Psoas muscle (tissue), 8 donors: Measurements from ENCODE around the gene CER1. TPM values are rescaled to one million over a fixed set of nuclear protein-coding genes. Genes with fewer than 3 reads are reported as not detected.

Experiments used
- ATAC-seq, 4 donors: fragments of 200-7000 bp; cut with Tn5 transposase; one replicate each; pipeline ENCODE4 v1.9.1; 2020; ENCODE audit warnings: moderate library complexity in 3 of 4, mild to moderate bottlenecking in 2 of 4
- DNase-seq, 2 donors: peaks; one replicate each; pipeline ENCODE4 v3.0.0-alpha.2; 2020
- H3K27ac ChIP-seq: fragments of 200-600 bp; one replicate; pipeline ENCODE4 v1.8.0; 2022
- H3K27me3 ChIP-seq, 3 donors: fragments of 200-600 bp in 1 of 3; one replicate each; pipeline versions ENCODE4 v1.6.1 to v1.8.0; 2013 to 2022; ENCODE audit warnings: low read length in 2 of 3, mild to moderate bottlenecking in 2 of 3, moderate library complexity in 1 of 3; ENCODE audit not compliant: insufficient read depth in 3 of 3
- H3K36me3 ChIP-seq, 2 donors: fragments of 200-600 bp in 1 of 2; one replicate each; pipeline versions ENCODE4 v1.6.1 to v1.8.0; 2013 to 2022; ENCODE audit warnings: low read depth in 1 of 2, mild to moderate bottlenecking in 1 of 2, moderate library complexity in 1 of 2; ENCODE audit not compliant: insufficient read depth in 1 of 2
- H3K4me1 ChIP-seq: fragments of 200-600 bp; one replicate; pipeline ENCODE4 v1.8.0; 2022
- H3K4me3 ChIP-seq: fragments of 200-600 bp; one replicate; pipeline ENCODE4 v1.8.0; 2022; ENCODE audit warnings: mild to moderate bottlenecking
- H3K9me3 ChIP-seq: fragments of 200-600 bp; one replicate; pipeline ENCODE4 v1.8.0; 2022
- CTCF ChIP-seq: fragments of 200-600 bp; IDR thresholded peaks from one replicate; pipeline ENCODE4 v1.8.0; 2022; ENCODE audit warnings: antibody characterized with exemption
- WGBS, 3 donors: extraction: QIAGEN DNeasy Blood & Tissue Kit; methylation state at CpG; one replicate each; pipeline versions ENCODE4 v1.1.6 to v1.1.7; 2013; 5-methylcytosine and 5-hydroxymethylcytosine counted together
- intact Hi-C, 2 donors: fragments of 100-400 bp; cut with DNase I; formaldehyde crosslinking; loops; one replicate each; pipeline versions ENCODE4 v1.11.0 to v1.14.2; 2022
- polyA plus RNA-seq, 3 donors: library from polyadenylated mRNA; stranded (reverse); fragments of 200-250 nt; gene quantifications; one replicate each; pipeline ENCODE4 v1.2.3, GENCODE V29; 2013
- total RNA-seq, 4 donors: library from RNA; stranded (reverse); fragmentation: NEBNext Ultra II Directional in 2 of 4; extraction: Animal tissue kit (Norgen Biotek cat#: 25700) in 2 of 4; gene quantifications; one replicate each; pipeline versions ENCODE4 v1.2.1 to v1.2.4, GENCODE V29; 2021 to 2023
- donor health status: healthy with polysubstance abuse.
- donor health status: DM: no; HTN: no; CAD: no; lungs with moderate emphysema.
- donor health status: Bipolar disorder and iron deficiency.
- donor health status: healthy.
- donor health status: DM: yes; HTN: yes; CAD: no.
- donor health status: DM: no; HTN: no; CAD: no.
- donor health status: DM: no; HTN: no; CAD: no.
- donor health status: DM: yes; HTN: yes; CAD: no.

The CER1 gene
- total and polyA plus RNA-seq, 7 donors: not detected

GRCh38 chr9:14677396-14677795 lies 45.1 kb downstream of the CER1 start:
- peaks cover 3 to 18% of the 10 kb centered on the region in 2 donors for H3K36me3 ChIP-seq
- WGBS, 3 donors: 85 to 92% (median 89%) methylated on average over 2 of the region's 2 CpGs
- H3K27ac ChIP-seq: no peak overlapping the region
- no peaks in the 10 kb centered on the region for H3K27me3 ChIP-seq
- H3K4me3 ChIP-seq: no peak overlapping the region
- intact Hi-C loops: no loop called here
- ATAC-seq (no peak), DNase-seq (no peak)
- no peaks in the 10 kb centered on the region for H3K4me1 ChIP-seq
- TF ChIP-seq CTCF: no peak
- H3K9me3 ChIP-seq: no peaks in the 10 kb centered on the region

- no peak for TF ChIP-seq CTCF
Measured at GRCh38 chr9:14674630-14675029, 47.9 kb downstream of the CER1 start.

GRCh38 chr9:14671377-14671776 lies 51.2 kb downstream of the CER1 start:
- DNase-seq: no peak
- no peak overlapping the region for H3K4me3 ChIP-seq
- no peak for ATAC-seq
- H3K4me1 ChIP-seq: no peaks in the 10 kb centered on the region
- no peak for TF ChIP-seq CTCF
- no peaks in the 10 kb centered on the region for H3K9me3 ChIP-seq
- no peaks in the 10 kb centered on the region for H3K27me3 ChIP-seq
- peaks cover 3 to 18% of the 10 kb centered on the region in 2 donors for H3K36me3 ChIP-seq
- no peak overlapping the region for H3K27ac ChIP-seq
- WGBS, 3 donors: 70 to 73% (median 70%) methylated on average over 3 of the region's 3 CpGs
- intact Hi-C loops: no loop called here

More at GRCh38 chr9:14674630-14675029, 47.9 kb downstream of the CER1 start:
- ATAC-seq (no peak), DNase-seq (no peak)
- Histone ChIP-seq H3K9me3 (no peaks in the 10 kb centered on the region), H3K27ac (no peak overlapping the region), H3K4me3 (no peak overlapping the region), H3K36me3 (peaks cover 3 to 24% of the 10 kb centered on the region in 2 donors), H3K4me1 (no peaks in the 10 kb centered on the region), H3K27me3 (no peaks in the 10 kb centered on the region)
- intact Hi-C loops: no loop called here
- 79 to 87% (median 82%) methylated on average over 3 of the region's 3 CpGs for WGBS, 3 donors

GRCh38 chr9:14670718-14671117 lies 51.8 kb downstream of the CER1 start:
- 36 to 81% (median 75%) methylated on average over 1 of the region's 1 CpG for WGBS, 3 donors
- Histone ChIP-seq H3K4me3 (no peak overlapping the region), H3K27me3 (no peaks in the 10 kb centered on the region), H3K27ac (no peak overlapping the region), H3K36me3 (peaks cover 3 to 18% of the 10 kb centered on the region in 2 donors), H3K9me3 (no peaks in the 10 kb centered on the region), H3K4me1 (no peaks in the 10 kb centered on the region)
- DNase-seq (no peak), ATAC-seq (no peak)
- TF ChIP-seq CTCF: no peak
- intact Hi-C loops: no loop called here

Other genes starting within 250 kb of the CER1 start
- gene ZDHHC21, start 29.3 kb downstream of the CER1 start, total RNA-seq: 1 to 10 TPM; 4.7 to 9.9 (median 6.7) TPM
- 1 to 10 TPM; 2.2 to 7.3 (median 3.0) TPM for gene ZDHHC21, start 29.3 kb downstream of the CER1 start, polyA plus RNA-seq
- gene FREM1, start 187.7 kb upstream of the CER1 start, total RNA-seq: 1 to 10 TPM in 2 of 4 donors, under 1 TPM in 2; 0.25 to 3.7 (median 1.9) TPM
- 1 to 10 TPM in 1 of 3 donors, under 1 TPM in 2; 0.20 to 1.5 (median 0.63) TPM for gene FREM1, start 187.7 kb upstream of the CER1 start, polyA plus RNA-seq